Stimulated activated naive CD8-positive, alpha-beta T cell treated with anti-CD3 and anti-CD28 coated beads, Interleukin-15, Interleukin-2, amounts not matched to agents 100 U/mL and 50 U/mL, for 24 hours (primary cell): ENCODE data around the gene TBC1D5.

ENCODE experiments used
- ATAC-seq: fragments of 150-1000 bp; cut with Tn5 transposase; one replicate; pipeline ENCODE4 v1.10.0; 2021
- DNase-seq: peaks from one replicate; pipeline ENCODE4 v3.0.0; 2021

TBC1D5 gene

DNA sequence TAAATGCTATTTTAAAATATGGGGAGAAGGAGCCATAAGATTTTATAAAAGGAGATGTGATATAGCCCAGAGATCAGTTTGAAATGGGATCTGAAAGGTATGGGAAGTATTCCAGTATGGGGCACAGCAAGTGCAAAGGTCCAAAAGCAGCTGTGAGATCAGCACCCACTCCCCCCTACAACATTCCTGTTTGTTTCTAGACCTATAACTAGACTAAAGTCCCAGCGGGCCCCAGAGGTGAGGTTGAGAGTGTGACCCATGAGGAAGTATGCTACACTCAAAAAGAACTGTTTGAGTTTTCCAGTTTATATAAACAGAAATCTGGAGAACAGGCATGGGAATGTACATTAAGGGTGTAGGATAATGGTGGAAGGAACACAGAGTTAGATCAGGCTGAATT, 152.5 kb downstream of the TBC1D5 start:
- ATAC-seq (no peak), DNase-seq (no peak)

DNA sequence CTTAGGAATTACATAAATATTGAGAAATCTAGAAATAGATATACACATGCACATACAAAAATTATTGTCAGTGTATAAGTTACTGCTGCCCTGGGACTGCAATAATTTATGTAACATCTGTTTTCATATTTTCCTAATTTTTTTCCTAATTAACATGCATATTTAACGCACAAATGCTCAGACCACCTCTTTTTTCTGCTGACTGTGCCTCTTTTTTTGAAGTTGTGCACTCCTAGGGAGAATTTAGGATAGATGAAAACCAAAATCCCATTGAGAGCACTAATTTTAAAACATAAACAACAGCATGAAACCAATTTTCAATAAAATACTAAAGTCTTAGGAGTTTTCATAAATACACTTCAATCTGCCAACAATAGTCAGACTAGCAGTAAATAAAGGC, 154.0 kb downstream of the TBC1D5 start:
- DNase-seq, result no peak
- ATAC-seq, result no peak

DNA sequence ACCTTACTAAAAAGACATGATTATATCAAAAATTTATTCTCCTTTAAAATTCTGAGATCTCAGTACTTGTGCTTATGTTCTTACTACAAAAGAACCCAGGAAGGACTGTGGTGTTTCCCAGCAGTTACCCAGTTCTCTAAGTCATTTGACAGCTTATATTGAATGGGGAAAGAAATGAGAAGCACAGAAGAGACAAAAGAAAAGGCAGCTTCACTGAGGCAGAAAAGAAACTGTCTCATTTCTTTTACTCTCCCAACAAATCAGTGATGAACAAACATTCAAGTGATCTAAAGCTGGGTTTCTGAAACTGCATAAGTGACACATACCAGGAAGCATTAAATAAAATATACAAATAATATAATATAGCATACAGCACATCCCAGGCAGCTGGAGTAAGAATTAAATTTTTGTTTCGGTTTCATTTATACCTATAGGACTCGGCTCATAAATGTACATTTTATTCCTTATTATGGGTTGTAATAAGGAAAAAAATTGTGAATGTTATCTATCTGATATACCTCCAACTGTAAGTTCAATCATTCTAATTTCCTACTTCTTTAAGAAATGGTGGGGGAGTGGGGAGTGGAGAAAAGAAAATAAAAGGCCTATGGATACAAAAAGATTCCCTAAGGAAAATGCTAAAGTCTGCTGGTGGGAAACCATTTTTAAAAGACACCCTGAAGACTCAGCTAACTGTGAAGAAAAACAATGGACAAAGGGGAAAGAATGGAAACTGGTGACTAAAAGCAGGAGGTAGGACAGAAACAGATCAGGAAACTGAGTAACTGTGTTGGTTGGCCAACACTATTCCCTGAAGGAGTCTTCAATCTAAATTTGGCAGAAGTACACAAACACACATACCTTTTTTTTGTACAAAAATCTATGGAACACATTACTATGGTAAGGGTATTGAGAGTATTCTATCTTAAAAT, 156.8 kb downstream of the TBC1D5 start:
- ATAC-seq (no peak), DNase-seq (no peak)

DNA sequence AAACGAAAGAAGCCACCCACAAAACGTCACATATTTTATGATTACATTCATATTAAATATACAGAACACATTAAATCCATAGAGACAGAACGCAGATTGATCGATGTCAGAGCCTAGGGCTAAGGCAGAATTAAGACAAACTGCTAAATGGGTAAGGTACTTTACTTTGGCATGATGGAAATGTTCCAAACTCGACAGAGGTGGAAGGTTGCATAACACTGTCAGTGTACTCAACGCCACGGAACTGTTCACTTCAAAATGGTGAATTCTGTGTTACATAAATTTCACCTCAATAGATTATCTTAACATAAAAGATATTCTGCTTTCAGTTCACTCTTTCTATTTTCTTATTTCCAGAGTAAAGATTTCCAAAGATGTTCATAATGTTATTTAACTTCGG, 158.4 kb downstream of the TBC1D5 start:
- no peak for ATAC-seq
- DNase-seq, result no peak

DNA sequence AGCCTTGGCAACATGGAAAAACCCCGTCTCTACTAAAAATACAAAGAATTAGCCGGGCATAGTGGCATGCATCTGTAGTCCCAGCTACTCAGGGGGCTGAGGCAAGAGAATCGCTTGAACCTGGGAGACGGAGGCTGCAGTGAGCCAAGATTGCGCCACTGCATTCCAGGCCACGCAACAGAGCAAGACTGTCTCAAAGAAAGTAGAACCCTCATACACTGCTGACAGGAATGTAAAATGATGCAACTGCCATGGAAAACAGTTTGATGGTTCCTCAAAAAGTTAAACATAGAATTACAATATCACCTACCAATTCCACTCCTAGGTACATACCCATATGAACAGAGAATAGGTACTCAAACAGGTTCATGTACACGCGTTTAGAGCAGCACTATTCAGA, 158.9 kb downstream of the TBC1D5 start:
- no peak for DNase-seq
- ATAC-seq, result no peak

DNA sequence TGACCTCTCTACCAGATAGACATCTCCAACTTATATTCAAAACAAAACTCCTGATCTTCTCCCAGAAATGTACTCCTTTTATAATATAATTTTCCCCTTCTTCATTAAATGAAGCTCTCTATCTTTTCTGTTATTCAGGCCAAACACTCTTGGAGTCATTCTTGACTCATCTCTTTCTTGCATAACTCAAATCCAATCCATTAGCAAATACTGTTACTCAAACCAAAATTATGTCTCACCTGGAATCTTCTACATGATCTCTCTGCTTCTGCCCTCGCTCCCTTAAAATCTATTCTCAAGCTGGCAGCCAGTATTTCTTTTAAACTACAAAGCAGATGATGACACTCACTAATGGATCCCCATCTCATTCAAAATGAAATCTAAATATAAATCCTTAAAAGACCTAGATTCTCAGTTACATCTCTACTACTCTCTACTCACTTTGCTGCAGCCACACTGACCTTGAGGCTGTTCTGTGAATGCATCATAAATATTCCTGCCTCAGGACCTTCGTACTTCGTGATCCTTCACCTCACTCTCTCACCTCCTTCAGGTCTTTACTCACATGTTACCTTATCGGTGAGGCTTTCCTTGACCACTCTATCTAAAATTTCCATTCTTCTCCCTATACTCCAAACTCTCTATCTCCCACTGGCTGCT, 160.9 kb downstream of the TBC1D5 start:
- no peak for DNase-seq
- no peak for ATAC-seq

DNA sequence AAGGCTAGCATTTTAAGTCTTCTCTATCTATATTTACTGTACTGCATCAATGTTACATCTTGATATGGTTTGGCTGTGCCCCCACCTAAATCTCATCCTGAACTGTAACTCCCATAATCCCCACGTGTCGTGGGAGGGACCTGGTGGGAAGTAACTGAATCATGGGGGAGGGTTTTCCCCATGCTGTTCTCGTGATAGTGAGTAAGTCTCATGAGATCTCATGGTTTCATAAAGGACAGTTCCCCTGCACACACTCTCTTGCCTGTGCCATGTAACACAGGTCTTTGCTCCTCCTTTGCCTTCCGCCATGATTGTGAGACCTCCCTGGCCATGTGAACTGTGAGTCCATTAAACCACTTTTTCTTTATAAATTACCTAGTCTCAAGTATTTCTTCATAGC, 161.5 kb downstream of the TBC1D5 start:
- ATAC-seq (no peak), DNase-seq (peak; percentile 9)

DNA sequence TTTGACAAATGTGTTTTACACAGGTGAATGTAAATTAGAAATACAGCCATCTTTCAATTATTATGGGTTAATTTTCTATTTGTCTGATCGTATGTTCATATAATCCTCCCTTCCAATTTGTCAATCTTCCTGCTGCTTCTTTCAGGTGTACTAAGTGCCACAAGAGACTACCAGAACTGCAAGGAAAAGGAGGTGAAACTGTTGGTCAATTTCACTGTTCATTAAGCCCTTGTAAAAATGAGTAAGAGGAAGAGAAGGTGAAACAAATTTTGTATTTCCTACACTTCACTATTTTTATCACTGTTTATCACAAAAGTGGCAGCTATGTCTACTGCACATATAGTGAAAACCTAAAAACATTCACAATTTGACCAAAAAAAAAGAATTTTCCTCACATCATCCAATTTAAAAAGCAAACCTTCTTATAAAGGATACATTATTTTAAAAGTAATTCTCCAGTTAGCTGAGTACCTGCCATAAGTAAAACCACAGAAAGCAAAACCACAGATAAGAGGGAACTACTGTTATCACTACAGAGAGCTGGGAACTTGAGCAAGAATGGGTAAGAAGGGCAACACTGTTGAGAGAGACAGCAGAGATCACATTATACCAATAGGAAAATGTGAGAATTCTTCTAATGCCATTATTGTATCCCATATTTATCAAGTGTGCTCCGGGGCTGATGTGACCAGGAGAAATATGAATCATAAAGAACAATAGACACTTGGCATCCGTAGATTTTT, 163.0 kb downstream of the TBC1D5 start:
- no peak for DNase-seq
- ATAC-seq, result peak; percentile 94

DNA sequence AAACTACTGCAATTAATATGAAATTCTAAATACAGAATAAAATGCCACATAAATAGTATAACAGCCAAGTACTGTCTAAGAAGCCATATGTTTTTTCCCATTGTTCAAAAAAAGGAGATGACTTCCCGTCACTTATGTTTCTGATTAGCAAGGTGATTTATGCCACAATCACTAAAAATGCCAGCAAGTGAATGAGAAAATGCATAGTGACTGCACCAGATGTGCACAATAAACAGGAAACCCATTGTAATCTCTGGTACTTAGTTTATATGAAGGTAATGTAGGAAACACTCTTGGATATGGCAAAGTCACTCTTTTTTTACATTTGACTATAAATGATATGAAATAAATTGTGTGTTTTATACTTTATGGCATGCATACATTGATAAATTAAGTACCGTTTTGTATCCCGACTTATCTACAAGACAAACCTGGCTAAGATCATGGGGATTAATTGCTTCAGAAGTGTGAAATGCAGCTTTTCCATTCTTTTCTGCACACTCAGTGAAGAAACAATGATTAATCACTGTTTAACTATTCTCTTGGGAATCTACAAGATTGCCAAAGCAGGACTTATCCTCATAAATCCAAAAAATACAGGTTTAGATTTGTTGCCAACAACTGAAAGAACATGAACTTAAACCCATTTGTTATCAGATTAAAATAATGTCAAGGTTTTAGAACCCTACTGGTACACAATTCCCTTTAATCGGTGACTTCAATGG, 164.5 kb downstream of the TBC1D5 start:
- ATAC-seq, result no peak
- DNase-seq, result no peak

DNA sequence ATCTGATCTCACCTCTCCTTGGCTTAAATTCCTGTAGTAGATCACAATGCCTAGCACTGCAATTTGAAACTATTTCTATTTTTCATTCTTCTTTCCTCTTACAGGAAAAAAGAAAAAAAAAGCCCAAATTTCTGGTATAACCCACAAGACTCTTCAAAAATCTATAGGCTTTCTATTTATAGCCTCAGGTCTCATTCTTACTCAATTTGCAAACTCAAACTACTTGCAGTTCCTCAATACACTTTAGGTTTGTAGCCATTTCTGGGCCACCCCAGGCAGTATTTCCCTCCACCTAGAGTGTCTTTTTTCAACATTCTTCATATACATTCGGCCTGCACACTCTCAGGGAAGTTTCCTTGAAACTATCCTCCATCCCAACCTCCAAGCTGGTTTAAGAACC, 169.0 kb downstream of the TBC1D5 start:
- ATAC-seq (no peak), DNase-seq (no peak)

DNA sequence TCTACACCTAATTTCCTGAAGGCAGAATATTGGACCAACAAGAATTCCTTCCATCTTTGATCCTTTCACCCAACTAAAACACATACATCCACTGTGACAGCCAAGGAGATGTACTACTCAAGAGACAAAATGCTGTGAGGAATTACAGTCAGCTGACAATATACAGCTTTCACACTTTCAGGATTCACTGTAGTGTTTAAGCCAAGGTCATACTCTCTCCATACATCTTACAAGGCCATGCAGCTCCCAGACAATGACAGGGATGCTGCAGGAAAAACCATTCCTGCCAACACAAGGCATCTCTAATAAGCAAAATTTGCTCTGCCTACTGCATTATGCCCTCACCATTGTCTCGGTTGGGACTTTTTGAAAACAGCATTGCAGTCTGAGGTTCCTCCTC, 170.7 kb downstream of the TBC1D5 start:
- no peak for DNase-seq
- ATAC-seq, result no peak

DNA sequence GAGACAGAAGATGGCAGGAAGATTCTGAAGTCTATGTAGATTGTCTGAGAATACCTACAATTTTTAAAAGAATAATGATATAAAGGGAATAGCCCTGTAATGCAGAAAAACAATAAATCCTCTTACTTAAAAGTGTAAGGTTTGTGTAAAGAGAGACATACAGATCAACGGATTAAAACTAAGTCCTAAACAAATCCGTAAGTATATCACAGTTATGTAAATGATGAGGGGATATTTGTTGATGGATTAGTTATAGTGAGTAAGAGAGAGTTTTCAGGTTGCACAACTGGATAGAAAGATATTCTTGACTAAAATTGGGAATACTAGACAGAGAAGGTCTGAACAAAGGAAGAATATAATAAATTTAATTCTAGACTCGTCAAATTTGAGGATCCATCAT, 179.6 kb downstream of the TBC1D5 start:
- no peak for ATAC-seq
- DNase-seq, result no peak

DNA sequence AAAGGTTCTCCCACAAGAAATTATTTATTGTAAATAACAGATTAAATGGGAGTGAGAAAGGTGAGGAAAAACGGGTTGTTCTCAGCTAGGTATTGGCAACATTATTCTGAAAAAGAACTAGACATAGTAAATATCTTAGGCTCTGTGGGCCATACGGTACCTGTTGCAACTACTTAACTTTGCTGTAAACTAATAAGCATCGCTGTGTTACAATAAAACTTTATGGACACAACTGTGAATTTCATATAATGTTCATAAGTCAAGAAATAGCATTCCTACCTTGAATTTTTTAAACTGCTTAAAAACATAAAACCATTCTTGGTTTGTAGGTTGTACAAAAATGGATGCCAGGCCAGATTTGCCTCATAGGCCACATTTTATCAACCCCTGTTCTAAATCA, 183.9 kb downstream of the TBC1D5 start:
- DNase-seq (no peak), ATAC-seq (no peak)

DNA sequence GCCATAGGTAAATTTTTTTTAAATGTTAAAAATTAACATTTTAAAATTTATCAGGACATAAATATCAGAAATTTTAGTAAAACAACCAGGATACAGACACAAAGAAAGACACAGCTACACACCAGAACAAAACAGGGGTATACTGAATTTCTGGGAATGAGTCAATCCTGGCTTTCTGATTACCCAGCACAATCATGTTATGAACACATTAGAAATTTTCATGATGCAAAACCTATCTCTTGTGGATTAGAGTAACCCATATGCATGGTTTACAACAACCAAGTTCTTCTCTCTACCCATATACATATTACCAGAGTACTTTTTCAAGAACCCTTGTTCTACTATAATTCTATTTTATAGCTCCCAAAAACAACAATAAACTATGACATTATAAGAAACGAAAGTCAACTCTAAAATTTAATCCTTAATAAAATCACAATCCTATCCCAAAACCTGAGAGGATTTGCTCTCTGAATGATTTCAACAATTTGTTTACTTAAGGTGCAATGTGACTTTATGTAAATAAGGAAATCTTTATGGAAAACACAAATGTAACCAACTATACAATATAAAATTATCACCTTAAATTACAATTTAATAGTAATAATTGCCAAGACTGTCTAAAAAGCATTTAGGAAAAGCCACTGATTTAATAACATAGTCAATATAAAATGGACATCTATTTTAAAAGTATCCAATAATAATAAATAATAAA, 184.5 kb downstream of the TBC1D5 start:
- DNase-seq (no peak), ATAC-seq (no peak)

DNA sequence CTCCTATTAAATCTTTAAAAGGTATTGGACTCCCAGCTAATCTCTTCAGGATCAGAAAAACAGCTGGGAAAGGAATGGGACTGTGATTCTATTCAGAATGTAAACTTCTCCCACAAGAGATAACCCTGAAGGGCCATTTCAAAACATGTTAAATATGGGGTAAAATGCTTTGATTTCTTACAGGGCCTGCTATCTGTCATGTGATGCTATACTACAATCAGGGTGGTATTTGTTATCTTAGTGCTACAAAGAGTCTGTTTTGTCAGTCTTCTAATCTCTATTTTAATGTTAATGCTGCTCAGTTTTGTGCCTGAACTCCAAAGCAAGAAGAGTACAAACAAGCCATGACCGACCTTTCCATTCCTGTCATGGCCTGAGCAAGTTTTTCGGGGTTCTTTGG, 186.9 kb downstream of the TBC1D5 start:
- ATAC-seq (no peak), DNase-seq (no peak)

DNA sequence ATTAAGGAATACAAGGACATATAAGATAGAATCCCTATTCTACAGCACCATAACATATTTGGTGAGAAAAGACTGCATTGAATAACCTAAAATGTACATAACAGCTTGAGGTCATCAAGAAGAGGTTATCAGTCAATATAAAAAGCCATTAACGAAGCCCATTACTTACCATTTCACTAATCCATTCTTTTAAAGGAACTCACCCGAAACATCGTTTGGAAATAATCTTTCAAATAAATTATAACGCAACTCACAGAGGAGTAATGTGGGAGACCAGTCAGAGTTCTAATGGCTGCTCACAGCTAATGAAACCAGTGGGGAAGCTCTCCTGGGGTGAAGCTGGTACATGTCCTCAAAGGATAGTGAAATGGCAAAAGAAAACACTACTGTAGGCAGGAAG, 188.4 kb downstream of the TBC1D5 start:
- no peak for DNase-seq
- no peak for ATAC-seq

DNA sequence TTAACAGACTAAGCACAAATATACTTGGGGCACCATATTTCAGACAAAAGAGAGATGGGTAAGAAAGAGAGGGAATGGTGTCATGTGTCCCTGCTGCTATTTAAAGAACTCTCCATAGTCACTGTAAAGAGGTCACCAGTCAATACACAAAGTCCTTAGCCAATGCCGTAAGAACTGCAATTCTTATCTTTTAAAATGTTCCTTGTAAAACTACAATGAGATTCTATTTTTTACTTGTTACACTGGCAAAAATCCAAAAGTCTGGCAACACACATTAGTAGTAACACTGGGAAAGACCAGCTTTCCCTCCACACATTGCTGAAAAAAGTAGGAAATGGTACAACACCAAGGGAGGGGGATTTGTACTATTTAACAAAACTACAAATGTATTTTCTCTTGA, 189.4 kb downstream of the TBC1D5 start:
- DNase-seq (no peak), ATAC-seq (no peak)

DNA sequence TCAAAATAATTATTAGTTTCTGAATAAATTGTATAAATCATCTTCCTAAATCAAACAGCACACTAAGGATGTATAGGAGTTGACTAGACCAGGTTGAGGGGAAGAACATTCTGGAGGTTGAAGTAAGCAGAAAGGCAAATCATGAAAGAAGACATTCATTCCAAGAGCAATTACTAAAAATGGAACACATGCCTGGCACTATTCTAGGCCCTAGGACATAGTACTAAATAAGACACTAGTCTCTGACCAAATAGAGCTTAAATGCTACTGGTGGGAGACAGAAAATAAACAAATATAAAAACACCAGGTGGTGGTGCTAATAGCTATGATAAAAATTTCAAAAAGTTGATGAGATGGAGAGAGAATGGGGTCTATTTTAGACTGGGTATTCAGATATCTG, 190.1 kb downstream of the TBC1D5 start:
- DNase-seq (no peak), ATAC-seq (no peak)

DNA sequence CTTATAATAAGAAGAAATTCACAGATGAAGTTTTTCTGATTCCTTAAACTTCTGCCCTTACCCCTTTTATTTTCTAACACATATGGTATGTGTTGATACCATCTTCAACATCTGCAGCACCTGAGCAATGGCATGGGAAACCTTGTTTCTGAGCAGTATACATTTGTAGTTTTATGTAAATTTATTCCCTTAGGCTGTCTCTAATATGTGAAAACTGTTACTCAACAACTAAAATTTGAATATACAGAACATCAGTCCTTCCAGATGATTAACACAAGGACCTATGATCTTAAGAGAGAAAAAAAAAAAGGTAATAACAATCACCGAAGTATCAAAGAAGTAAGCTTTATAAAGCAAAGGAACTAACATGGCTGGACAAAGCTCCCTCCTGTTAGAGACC, 190.5 kb downstream of the TBC1D5 start:
- ATAC-seq (no peak), DNase-seq (no peak)

DNA sequence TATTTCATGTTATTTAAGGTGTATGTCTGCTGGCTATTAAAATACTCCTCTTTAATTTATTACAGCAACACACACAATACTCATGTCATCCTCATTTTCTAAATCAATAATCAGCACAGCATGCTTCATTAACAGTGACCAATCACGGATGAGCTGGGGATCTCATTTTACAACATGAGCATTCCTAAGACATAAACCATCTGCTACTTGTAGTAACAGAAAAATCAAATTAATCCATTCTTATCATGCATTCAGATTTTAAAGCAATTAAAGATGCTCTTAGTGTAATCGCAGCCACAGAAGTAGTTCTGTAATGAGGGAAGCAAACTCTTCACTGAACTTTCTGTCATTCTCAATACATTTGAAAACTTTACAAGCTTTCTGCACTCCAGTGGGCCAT, 191.1 kb downstream of the TBC1D5 start:
- no peak for ATAC-seq
- no peak for DNase-seq

DNA sequence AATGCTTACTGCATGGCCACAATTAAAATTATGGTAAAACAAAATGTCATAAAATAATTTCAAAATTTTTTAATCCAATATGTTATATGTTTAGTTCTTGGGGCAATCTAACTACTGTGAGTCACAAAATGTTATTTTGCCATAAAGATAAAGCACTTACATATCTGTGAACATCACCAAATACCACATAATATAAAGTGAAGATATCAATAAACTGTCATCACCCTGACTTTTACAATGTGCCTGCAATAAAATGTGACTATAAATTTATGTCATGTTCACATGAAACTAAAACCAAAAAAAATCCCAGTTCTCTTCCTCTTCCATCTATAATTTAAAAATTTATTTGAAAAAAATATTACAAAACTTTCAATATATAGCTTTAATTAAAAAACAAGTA, 191.8 kb downstream of the TBC1D5 start:
- no peak for ATAC-seq
- no peak for DNase-seq
